DND-41 (cell line): ENCODE results near the gene DEFB108B.
"Not testable (repeated sequence)": the region's sequence is repeated elsewhere in the genome, so short reads cannot be mapped to it uniquely, and the experiment has no call there.

Experiments
- ATAC-seq: fragments of 200-7000 bp; cut with Tn5 transposase; 3 replicates; pipeline ENCODE4 v1.9.1; 2021; ENCODE audit warnings: low read depth; ENCODE audit not compliant: insufficient read depth
- DNase-seq: peaks from one replicate; pipeline ENCODE4 v3.0.0-alpha.2; 2020
- H2AFZ ChIP-seq: 2 replicates; pipeline ENCODE4 v1.6.0; 2012; ENCODE audit warnings: low read depth, low read length
- H3K27ac ChIP-seq: 2 replicates; pipeline ENCODE4 v1.5.1; 2012; ENCODE audit warnings: low read length, inconsistent platforms
- H3K27me3 ChIP-seq: fragments of 200-600 bp; sonication (generic); 2 replicates; pipeline ENCODE4 v1.6.0; 2012; ENCODE audit warnings: low read length, mild to moderate bottlenecking, inconsistent platforms; ENCODE audit not compliant: insufficient read depth, poor library complexity
- H3K36me3 ChIP-seq: 2 replicates; pipeline ENCODE4 v1.5.1; 2012; ENCODE audit warnings: low read length, inconsistent platforms; ENCODE audit not compliant: insufficient read depth
- H3K4me1 ChIP-seq: 2 replicates; pipeline ENCODE4 v1.5.1; 2012; ENCODE audit warnings: mild to moderate bottlenecking, low read length; ENCODE audit not compliant: insufficient read depth
- H3K4me2 ChIP-seq: 2 replicates; pipeline ENCODE4 v1.6.0; 2012; ENCODE audit warnings: mild to moderate bottlenecking, moderate library complexity, low read length, inconsistent platforms; ENCODE audit not compliant: insufficient read depth
- H3K4me3 ChIP-seq, 2 experiments: fragments of 200-600 bp in 1 of 2; shearing (Covaris generic) in 1 of 2; 2 replicates each; pipeline ENCODE4 v1.5.1; 2012 to 2016; ENCODE audit warnings: inconsistent platforms in 2 of 2, low read length in 2 of 2, mild to moderate bottlenecking in 2 of 2, low read depth in 1 of 2, moderate library complexity in 1 of 2
- H3K79me2 ChIP-seq: 2 replicates; pipeline ENCODE4 v1.6.0; 2012; ENCODE audit warnings: low read length, inconsistent platforms; ENCODE audit not compliant: insufficient read depth
- H3K9ac ChIP-seq: 2 replicates; pipeline ENCODE4 v1.6.0; 2012; ENCODE audit warnings: low read depth, mild to moderate bottlenecking, inconsistent platforms, low read length, moderate library complexity
- H3K9me3 ChIP-seq: 2 replicates; pipeline ENCODE4 v1.5.1; 2012; ENCODE audit warnings: low read length, moderate library complexity, mild to moderate bottlenecking, inconsistent platforms; ENCODE audit not compliant: insufficient read depth, severe bottlenecking
- H4K20me1 ChIP-seq: 2 replicates; pipeline ENCODE4 v1.6.0; 2012; ENCODE audit warnings: low read length; ENCODE audit not compliant: insufficient read depth
- CTCF ChIP-seq: IDR thresholded peaks from 2 replicates; pipeline ENCODE4 v1.5.1; 2012; ENCODE audit warnings: borderline replicate concordance, low read length, moderate library complexity, mild to moderate bottlenecking; ENCODE audit not compliant: poor library complexity, severe bottlenecking; ENCODE audit errors: extremely low read depth
- EZH2 ChIP-seq: IDR thresholded peaks from 3 replicates; pipeline ENCODE4 v1.6.1; 2012; ENCODE audit warnings: borderline replicate concordance, low read depth, mild to moderate bottlenecking, moderate library complexity, low read length, inconsistent platforms; ENCODE audit not compliant: severe bottlenecking

DEFB108B gene

GRCh38 chr11:71843858-71844257, 10.9 kb downstream of the DEFB108B start:
- no peak overlapping the region for H3K9ac ChIP-seq
- H3K27me3 ChIP-seq, result no peaks in the 10 kb centered on the region
- no peaks in the 10 kb centered on the region for H3K79me2 ChIP-seq
- TF ChIP-seq CTCF, result no peak
- TF ChIP-seq EZH2, result no peak
- no peak for DNase-seq
- no peak overlapping the region for H3K4me3 ChIP-seq
- no peak for ATAC-seq
- H3K36me3 ChIP-seq, result no peaks in the 10 kb centered on the region
- H3K4me1 ChIP-seq, result no peaks in the 10 kb centered on the region
- H3K27ac ChIP-seq, result no peak overlapping the region
- no peak overlapping the region for H3K4me2 ChIP-seq
- no peak overlapping the region for H2AFZ ChIP-seq
- H3K9me3 ChIP-seq, result no peaks in the 10 kb centered on the region
- H4K20me1 ChIP-seq, result no peaks in the 10 kb centered on the region

- not testable (repeated sequence) for ATAC-seq, H3K4me2 ChIP-seq, H3K36me3 ChIP-seq, H4K20me1 ChIP-seq, DNase-seq, H3K27ac ChIP-seq, H3K27me3 ChIP-seq, H2AFZ ChIP-seq, H3K79me2 ChIP-seq, H3K4me1 ChIP-seq, H3K4me3 ChIP-seq, H3K9ac ChIP-seq, H3K9me3 ChIP-seq
These were observed 20.9 kb downstream of the DEFB108B start for GRCh38 chr11:71853895-71854294.

- H2AFZ ChIP-seq, H3K9ac ChIP-seq, ATAC-seq, H3K36me3 ChIP-seq, H3K9me3 ChIP-seq, H3K4me3 ChIP-seq, H4K20me1 ChIP-seq, H3K27ac ChIP-seq, H3K27me3 ChIP-seq, H3K4me1 ChIP-seq, H3K79me2 ChIP-seq, DNase-seq, H3K4me2 ChIP-seq: not testable (repeated sequence)
These were observed 22.9 kb downstream of the DEFB108B start for GRCh38 chr11:71855880-71856279.

- H3K27me3 ChIP-seq, H3K4me3 ChIP-seq, H4K20me1 ChIP-seq, H3K4me2 ChIP-seq, H3K9ac ChIP-seq, ATAC-seq, H3K9me3 ChIP-seq, H3K79me2 ChIP-seq, DNase-seq, H3K4me1 ChIP-seq, H3K36me3 ChIP-seq, H2AFZ ChIP-seq, H3K27ac ChIP-seq: not testable (repeated sequence)
These were observed 27.8 kb downstream of the DEFB108B start for GRCh38 chr11:71860835-71861234.

GRCh38 chr11:71863978-71864627, 31.1 kb downstream of the DEFB108B start:
- H3K4me3 ChIP-seq, H3K4me1 ChIP-seq, H3K4me2 ChIP-seq, H3K9ac ChIP-seq, H3K27me3 ChIP-seq, H3K79me2 ChIP-seq, H3K27ac ChIP-seq, H2AFZ ChIP-seq, H3K9me3 ChIP-seq, H3K36me3 ChIP-seq, H4K20me1 ChIP-seq: not testable (repeated sequence)
- ATAC-seq (peak; percentile 91), DNase-seq (peak; percentile 41)
- TF ChIP-seq CTCF, result peak; percentile 61

GRCh38 chr11:71867209-71867608, 34.2 kb downstream of the DEFB108B start:
- not testable (repeated sequence) for H3K27ac ChIP-seq, H4K20me1 ChIP-seq, H3K9me3 ChIP-seq, H3K36me3 ChIP-seq, H3K4me2 ChIP-seq, ATAC-seq, H3K4me1 ChIP-seq, H3K27me3 ChIP-seq, H3K9ac ChIP-seq, H3K4me3 ChIP-seq, H2AFZ ChIP-seq, H3K79me2 ChIP-seq, DNase-seq

GRCh38 chr11:71869931-71870330, 36.9 kb downstream of the DEFB108B start:
- H3K79me2 ChIP-seq, H3K9me3 ChIP-seq, H3K4me2 ChIP-seq, H4K20me1 ChIP-seq, ATAC-seq, DNase-seq, H3K36me3 ChIP-seq, H3K4me3 ChIP-seq, H3K27me3 ChIP-seq, H3K27ac ChIP-seq, H2AFZ ChIP-seq, H3K9ac ChIP-seq, H3K4me1 ChIP-seq: not testable (repeated sequence)
